Peyer's patch (tissue), 4 donors: ENCODE results near the gene PELI3. TPM values are rescaled to one million over a fixed set of nuclear protein-coding genes. Genes with fewer than 3 reads are reported as not detected.

Experiments used
- DNase-seq, 3 donors: peaks; one replicate each; pipeline ENCODE4 v3.0.0-alpha.2; 2017 to 2019
- H3K27ac ChIP-seq, 4 donors: fragments of 200-600 bp; sonication (generic); one replicate each; pipeline ENCODE4 v1.5.1; 2016 to 2019
- H3K27me3 ChIP-seq, 2 donors: fragments of 200-600 bp; sonication (generic); one replicate each; pipeline ENCODE4 v1.5.1; 2019
- H3K36me3 ChIP-seq, 3 donors: fragments of 200-600 bp; sonication (generic); one replicate each; pipeline ENCODE4 v1.5.1; 2016 to 2019
- H3K4me1 ChIP-seq, 4 donors: fragments of 200-600 bp; sonication (generic); one replicate each; pipeline ENCODE4 v1.5.1; 2016 to 2019
- H3K4me3 ChIP-seq, 4 donors: fragments of 200-600 bp; sonication (generic); 1 replicate in 3 of 4; 2 replicates in 1 of 4; pipeline ENCODE4 v1.5.1; 2016 to 2019; ENCODE audit warnings: mild to moderate bottlenecking in 1 of 4
- H3K9me3 ChIP-seq, 4 donors: fragments of 200-600 bp; sonication (generic); one replicate each; pipeline ENCODE4 v1.5.1; 2016 to 2019; ENCODE audit warnings: mild to moderate bottlenecking in 1 of 4
- CTCF ChIP-seq, 6 experiments: fragments of 450-650 bp in 4 of 6; fragments of 200-600 bp in 2 of 6; sonication (generic) in 1 of 6; IDR thresholded peaks; one replicate each; pipeline ENCODE4 v1.5.1; 2017 to 2019; ENCODE audit warnings: antibody characterized with exemption in 6 of 6, mild to moderate bottlenecking in 3 of 6, moderate library complexity in 1 of 6
- POLR2A ChIP-seq, 2 donors: fragments of 450-650 bp; IDR thresholded peaks; one replicate each; pipeline ENCODE4 v1.5.1; 2017; ENCODE audit warnings: antibody characterized with exemption in 2 of 2, mild to moderate bottlenecking in 2 of 2, moderate library complexity in 2 of 2
- total RNA-seq, 4 donors: library from RNA; depleted of rRNA; stranded (reverse); fragments of >200 nt; gene quantifications; one replicate each; pipeline ENCODE4 v1.1.0, GENCODE V29; 2016

The PELI3 gene
- total RNA-seq, 4 donors from 2014 or later, result 5.6 to 11.6 (median 10.0) TPM

GRCh38 chr11:66470015-66470414, 3.3 kb downstream of the PELI3 start:
- Histone ChIP-seq H3K27ac (no peak overlapping the region), H3K36me3 (peaks cover 0 to 19% (median 0%) of the 10 kb centered on the region in 3 donors), H3K9me3 (no peaks in the 10 kb centered on the region), H3K4me3 (no peak overlapping the region), H3K4me1 (peaks cover 3 to 17% (median 6%) of the 10 kb centered on the region in 4 donors), H3K27me3 (no peaks in the 10 kb centered on the region)
- DNase-seq, result no peak
- no peak for TF ChIP-seq CTCF (IDR thresholded peaks at IDR 0.05)
- TF ChIP-seq POLR2A (IDR thresholded peaks at IDR 0.05), result no peak

DNA sequence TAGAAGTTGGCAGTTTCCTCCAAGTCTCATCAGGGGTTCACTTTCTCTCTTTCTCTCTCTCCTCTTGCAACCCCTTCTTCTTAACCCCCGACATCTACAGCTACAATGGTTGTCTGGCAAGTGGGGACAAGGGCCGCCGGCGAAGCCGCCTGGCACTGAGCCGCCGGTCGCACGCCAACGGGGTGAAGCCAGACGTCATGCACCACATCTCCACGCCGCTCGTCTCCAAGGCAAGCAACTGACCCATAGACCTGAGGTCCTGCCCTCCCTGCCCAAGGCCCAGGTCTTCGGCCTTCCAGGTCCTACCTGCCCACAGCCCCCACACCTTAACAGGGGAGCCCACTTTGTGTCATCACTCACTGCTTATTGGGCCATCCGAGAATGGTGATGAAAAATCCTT, 4.4 kb downstream of the PELI3 start:
- H3K4me1 ChIP-seq, result peaks cover 0 to 15% (median 6%) of the 10 kb centered on the region in 4 donors

DNA sequence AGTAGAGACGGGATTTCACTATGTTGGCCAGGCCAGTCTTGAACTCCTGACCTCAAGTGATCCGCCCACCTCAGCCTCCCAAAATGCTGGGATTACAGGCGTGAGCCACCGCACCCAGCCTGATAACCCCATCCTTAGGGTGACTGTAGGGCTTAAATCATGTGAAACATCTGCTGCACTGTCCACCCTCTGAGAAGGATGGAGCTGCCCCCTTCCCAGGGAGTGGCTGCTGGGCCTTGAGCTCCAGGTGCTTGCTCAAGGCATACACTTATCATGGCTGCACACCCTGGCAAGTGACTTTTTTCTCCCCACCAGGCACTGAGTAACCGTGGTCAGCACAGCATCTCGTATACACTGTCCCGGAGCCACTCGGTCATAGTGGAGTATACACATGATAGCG, 5.3 kb downstream of the PELI3 start:
- Histone ChIP-seq H3K36me3 (peaks cover 0 to 19% (median 0%) of the 10 kb centered on the region in 3 donors), H3K27ac (no peak overlapping the region), H3K4me3 (no peak overlapping the region), H3K27me3 (no peaks in the 10 kb centered on the region), H3K9me3 (no peaks in the 10 kb centered on the region), H3K4me1 (peaks cover 0 to 12% (median 6%) of the 10 kb centered on the region in 4 donors)
- TF ChIP-seq POLR2A (IDR thresholded peaks at IDR 0.05), result no peak
- no peak for TF ChIP-seq CTCF (IDR thresholded peaks at IDR 0.05)
- no peak for DNase-seq

More for the DNA sequence above, 4.4 kb downstream of the PELI3 start:
- no peak for DNase-seq
- no peak overlapping the region for H3K27ac ChIP-seq
- peaks cover 0 to 19% (median 0%) of the 10 kb centered on the region in 3 donors for H3K36me3 ChIP-seq
- no peaks in the 10 kb centered on the region for H3K27me3 ChIP-seq
- no peak overlapping the region for H3K4me3 ChIP-seq
- H3K9me3 ChIP-seq, result no peaks in the 10 kb centered on the region
- no peak for TF ChIP-seq POLR2A (IDR thresholded peaks at IDR 0.05)
- TF ChIP-seq CTCF (IDR thresholded peaks at IDR 0.05), result no peak

DNA sequence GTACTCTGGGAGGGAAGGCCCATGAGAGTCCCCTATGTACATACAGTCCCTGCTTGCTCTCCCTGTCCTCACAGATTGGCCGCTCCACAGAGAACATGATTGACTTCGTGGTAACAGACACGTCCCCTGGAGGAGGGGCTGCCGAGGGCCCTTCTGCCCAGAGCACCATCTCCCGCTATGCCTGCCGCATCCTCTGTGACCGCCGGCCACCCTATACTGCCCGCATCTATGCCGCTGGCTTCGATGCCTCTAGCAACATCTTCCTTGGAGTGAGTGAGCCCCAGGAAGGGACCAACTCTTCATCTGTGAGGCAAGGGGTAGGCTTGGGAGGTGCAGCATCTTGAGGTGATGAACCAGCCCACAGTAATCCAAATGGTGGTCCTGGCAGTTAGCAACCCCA, 6.5 kb downstream of the PELI3 start:
- TF ChIP-seq CTCF (IDR thresholded peaks at IDR 0.05) (no peak), POLR2A (IDR thresholded peaks at IDR 0.05) (no peak)
- no peak for DNase-seq
- no peaks in the 10 kb centered on the region for H3K9me3 ChIP-seq
- peaks cover 0 to 2% (median 0%) of the 10 kb centered on the region in 4 donors for H3K4me1 ChIP-seq
- no peak overlapping the region for H3K4me3 ChIP-seq
- peaks cover 0 to 19% (median 0%) of the 10 kb centered on the region in 3 donors for H3K36me3 ChIP-seq
- no peak overlapping the region for H3K27ac ChIP-seq
- H3K27me3 ChIP-seq, result no peaks in the 10 kb centered on the region

DNA sequence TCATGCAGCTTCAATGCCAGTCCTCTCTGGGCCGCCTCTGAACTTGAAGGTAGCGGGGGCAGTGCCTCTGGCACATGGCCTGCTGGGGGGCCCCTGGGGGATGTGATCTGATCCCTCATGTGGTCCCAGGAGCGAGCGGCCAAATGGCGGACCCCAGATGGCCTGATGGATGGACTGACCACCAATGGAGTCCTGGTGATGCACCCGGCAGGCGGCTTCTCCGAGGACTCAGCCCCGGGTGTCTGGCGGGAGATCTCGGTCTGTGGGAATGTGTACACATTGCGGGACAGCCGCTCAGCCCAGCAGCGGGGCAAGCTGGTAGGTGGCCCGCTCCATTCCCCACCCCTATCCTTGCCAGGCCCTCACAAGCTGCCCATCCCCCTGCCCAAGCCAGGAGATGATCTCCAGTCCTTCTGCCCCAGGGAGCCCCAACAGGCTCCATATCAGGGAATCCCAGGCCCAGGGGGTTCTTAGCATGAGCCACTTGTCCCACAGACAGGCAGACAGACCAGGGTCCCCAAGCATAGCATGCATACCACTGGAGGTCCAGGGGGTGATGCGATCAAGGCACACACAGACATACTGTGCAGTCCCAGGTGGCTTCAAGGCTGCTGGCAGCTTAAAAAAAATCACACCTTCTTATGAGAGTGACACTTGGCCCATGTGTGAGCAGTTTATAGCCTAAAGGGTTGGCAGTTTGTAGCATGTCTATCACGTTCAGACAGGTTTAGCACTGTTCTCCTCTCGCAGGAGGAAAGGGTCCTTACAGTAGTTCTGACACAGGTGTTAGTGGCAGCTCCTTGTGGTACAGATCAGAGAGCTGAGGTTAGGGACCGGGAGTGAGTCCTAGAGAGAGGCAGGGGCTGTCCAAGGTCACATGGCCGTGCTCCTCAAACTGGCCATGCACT, 7.2 kb downstream of the PELI3 start:
- no peak overlapping the region for H3K4me3 ChIP-seq
- no peaks in the 10 kb centered on the region for H3K4me1 ChIP-seq
- H3K27ac ChIP-seq, result no peak overlapping the region
- no peaks in the 10 kb centered on the region for H3K9me3 ChIP-seq
- TF ChIP-seq POLR2A (IDR thresholded peaks at IDR 0.05), result no peak
- TF ChIP-seq CTCF (IDR thresholded peaks at IDR 0.05), result no peak
- DNase-seq, result no peak
- no peaks in the 10 kb centered on the region for H3K27me3 ChIP-seq
- H3K36me3 ChIP-seq, result peaks cover 0 to 19% (median 0%) of the 10 kb centered on the region in 3 donors
